IPS DF 19.7 (cell line): Measurements from ENCODE around the gene ZBTB16.

Experiments used
- DNase-seq: peaks from one replicate; pipeline ENCODE4 v3.0.0-alpha.2; 2013; ENCODE audit warnings: low read depth, low spot score

Gene ZBTB16, protein sequence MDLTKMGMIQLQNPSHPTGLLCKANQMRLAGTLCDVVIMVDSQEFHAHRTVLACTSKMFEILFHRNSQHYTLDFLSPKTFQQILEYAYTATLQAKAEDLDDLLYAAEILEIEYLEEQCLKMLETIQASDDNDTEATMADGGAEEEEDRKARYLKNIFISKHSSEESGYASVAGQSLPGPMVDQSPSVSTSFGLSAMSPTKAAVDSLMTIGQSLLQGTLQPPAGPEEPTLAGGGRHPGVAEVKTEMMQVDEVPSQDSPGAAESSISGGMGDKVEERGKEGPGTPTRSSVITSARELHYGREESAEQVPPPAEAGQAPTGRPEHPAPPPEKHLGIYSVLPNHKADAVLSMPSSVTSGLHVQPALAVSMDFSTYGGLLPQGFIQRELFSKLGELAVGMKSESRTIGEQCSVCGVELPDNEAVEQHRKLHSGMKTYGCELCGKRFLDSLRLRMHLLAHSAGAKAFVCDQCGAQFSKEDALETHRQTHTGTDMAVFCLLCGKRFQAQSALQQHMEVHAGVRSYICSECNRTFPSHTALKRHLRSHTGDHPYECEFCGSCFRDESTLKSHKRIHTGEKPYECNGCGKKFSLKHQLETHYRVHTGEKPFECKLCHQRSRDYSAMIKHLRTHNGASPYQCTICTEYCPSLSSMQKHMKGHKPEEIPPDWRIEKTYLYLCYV

GRCh38 chr11:114059278-114059983, at the start of gene ZBTB16:
Gene ZBTB16 (plus strand): TSS chr11:114059711. CDS start chr11:114063301, 3,590 bp downstream.
- DNase-seq = no peak

- no peak for DNase-seq
Observed at GRCh38 chr11:114010931-114011330, 48.6 kb upstream of the ZBTB16 start.

- no peak for DNase-seq
Observed at GRCh38 chr11:114011443-114011842, 48.1 kb upstream of the ZBTB16 start.

- DNase-seq = no peak
Observed at GRCh38 chr11:114015117-114015516, 44.4 kb upstream of the ZBTB16 start.

GRCh38 chr11:114016986-114017385, 42.5 kb upstream of the ZBTB16 start:
- no peak for DNase-seq

- no peak for DNase-seq
Observed at GRCh38 chr11:114017723-114018122, 41.8 kb upstream of the ZBTB16 start.

GRCh38 chr11:114019046-114019445, 40.5 kb upstream of the ZBTB16 start:
- no peak for DNase-seq

GRCh38 chr11:114019574-114019973, 39.9 kb upstream of the ZBTB16 start:
- no peak for DNase-seq

DNA sequence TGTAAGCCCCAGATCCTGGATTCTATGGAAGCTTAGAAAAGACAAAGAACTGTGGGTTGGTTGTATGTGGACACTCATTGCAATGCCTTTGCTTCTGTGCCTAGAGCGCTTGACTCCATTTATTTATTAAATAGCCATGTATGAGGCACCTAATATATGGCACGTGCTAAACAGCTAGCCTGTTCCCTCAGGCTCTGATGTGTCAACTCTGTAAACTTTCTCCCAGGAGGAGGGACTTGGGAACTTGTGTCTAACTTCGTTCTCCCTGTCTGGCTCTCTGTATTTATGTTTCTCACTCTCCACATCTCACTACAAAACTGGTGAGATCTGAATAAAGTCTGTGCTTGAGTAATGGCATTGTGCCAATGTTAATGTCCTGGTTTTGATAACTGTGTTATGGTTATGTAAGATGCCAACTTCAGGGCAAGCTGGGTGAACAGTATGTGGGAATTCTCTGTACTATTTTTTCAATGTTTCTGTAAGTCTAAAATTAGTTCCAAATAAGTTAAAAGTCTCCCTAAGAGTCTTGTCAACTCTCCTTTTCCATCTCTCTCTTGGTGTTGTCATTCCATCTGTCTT, 34.1 kb upstream of the ZBTB16 start:
- no peak for DNase-seq

GRCh38 chr11:114026355-114026754, 33.2 kb upstream of the ZBTB16 start:
- peak; percentile 47 for DNase-seq

DNA sequence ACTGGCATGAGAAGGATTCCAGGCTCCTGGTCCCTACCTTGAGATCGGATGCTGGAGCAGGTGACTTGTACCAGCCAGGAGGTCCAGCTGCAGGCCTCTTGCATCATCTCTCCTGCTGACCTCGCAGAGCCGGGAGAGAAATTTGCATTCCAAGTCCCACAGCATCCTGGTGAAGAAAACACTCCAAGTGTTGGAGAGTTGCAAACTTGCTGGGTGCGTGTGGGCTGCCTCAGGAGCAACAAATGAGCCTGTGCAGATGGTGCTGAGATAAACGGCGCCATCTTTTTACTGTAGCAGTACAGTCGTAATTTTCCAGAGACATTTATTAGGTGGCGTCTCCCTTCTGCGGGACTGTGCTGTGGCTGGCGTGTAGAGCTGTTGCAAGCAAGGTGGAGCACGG, 32.1 kb upstream of the ZBTB16 start:
- no peak for DNase-seq

GRCh38 chr11:114027926-114028325, 31.6 kb upstream of the ZBTB16 start:
- no peak for DNase-seq

GRCh38 chr11:114031246-114031966, 28.1 kb upstream of the ZBTB16 start:
- no peak for DNase-seq

GRCh38 chr11:114031967-114032320, 27.6 kb upstream of the ZBTB16 start:
- no peak for DNase-seq

DNA sequence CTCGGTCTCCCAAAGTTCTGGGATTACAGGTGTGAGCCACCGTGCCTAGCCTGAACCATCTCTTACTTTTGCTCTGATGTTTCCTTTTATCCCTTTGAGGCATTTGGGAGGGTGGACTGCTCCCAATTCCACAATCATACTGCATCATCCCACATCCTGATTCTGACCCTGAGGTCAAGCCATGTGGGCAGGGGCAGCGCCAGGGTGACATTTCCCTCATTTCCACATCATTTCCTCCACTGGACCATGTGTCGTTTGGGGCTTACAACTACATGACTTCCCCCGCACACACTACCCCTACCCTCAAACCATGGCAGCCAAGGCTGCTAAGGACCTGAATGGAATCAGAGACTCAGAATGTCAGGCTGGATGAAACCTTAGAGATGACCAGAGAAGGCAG, 26.4 kb upstream of the ZBTB16 start:
- no peak for DNase-seq

DNA sequence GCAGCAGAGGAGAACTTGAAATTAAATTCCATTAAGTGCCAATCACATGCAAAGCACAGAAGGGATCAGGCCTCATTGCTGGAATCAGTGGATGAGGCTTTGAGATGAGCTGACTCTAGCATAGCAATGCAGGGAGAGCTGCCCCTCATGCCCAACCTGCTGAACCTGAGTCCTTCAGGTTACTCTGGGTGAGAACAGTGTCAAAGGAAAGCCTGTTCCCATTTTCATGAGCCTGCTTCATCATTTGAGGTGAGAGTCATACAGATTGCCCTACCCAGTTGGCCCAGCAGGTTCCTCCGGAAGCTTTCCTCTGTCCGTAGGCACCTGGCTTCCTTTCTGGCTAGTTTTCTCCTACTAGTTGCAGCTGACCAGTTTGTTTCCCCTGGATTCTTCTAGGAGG, 25.9 kb upstream of the ZBTB16 start:
- DNase-seq = no peak

GRCh38 chr11:114034956-114035355, 24.6 kb upstream of the ZBTB16 start:
- DNase-seq = no peak

DNA sequence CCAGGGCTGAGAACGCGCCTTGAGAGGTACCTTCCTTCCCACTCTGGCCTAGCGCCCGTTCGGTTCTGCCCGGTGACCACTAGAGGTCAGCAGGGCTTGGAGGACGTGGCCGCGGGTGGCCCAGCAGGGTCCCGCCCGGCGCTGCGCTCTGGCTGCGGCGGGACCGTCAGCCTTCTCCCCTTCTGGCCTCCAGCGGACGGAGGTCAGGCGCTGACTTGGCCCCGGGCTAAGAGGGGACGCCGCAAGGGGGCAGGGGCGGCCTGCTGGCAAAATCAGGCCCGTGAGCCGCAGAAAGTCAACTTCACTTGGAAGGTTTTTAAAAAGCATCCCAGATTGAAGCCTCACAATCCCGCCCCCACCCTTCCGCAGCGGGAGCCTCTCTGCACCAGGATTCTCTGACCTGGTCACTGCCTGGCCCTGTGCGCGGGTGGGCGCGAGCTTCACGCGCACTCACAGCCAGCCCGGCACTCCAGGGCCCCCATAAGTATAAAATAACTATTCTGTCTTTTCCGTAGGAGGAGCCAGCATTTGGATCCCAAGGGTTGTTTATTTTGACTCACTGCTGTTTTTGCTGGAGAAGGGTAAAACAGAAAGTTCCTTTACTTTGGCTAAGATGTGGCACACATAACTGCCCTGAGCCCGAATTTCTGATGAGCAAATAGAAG, 23.2 kb upstream of the ZBTB16 start:
- no peak for DNase-seq

DNA sequence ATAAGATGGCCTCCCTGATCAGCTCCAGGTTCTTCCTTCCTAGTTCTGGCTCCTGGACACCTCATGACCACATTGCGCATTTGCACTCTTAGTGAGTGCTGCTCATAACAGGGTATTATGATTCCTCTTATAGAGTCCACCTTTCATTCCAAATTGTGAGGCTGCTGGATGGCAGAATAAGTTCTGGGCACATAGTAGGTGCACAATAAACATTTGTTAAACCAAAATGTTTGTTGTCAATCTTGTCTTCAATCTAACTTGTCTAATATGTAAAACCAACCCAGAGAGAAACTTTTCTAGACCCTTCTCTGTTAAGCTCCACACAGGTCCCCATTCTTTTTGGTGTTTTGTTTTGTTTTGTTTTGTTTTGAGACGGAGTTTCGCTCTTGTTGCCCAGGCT, 22.6 kb upstream of the ZBTB16 start:
- DNase-seq = no peak

- DNase-seq = no peak
Observed at GRCh38 chr11:114039551-114039950, 20.0 kb upstream of the ZBTB16 start.

DNA sequence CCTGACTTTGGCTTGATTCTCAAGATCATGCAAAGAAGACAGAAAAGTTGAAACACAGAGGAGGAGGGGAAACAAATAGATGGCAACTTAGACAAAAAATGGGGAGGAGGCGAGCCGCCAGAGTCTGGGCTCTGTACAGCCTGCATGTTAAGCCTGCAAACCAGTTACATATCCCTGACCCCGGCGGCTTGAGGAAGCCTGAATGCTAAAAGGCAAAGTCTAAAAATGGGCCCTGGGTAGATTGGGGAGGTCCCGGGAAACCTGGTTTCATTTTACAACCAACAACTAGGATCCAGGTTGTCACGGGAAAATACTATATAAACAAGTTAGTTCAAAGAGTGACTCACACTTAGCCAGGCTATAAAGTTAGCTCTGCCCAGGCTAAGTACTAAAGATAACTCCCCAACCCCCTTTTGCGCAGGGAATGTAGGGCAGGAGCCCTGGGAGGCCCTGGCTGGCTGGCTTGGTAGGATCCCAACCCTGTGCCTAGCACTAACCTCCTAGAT, 18.8 kb upstream of the ZBTB16 start:
- DNase-seq = no peak
